Mesenchymal stem cell (in vitro differentiated cells and primary cell): Measurements from ENCODE around the gene SGSM2.
A peak's percentile ranks its signal among the peaks of the same experiment; 100 is the strongest.

ENCODE experiments used
- DNase-seq: peaks from one replicate; pipeline ENCODE4 v3.0.0-alpha.2; 2013
- H2AFZ ChIP-seq: one replicate; pipeline ENCODE4 v1.6.1; 2013; ENCODE audit warnings: low read depth, mild to moderate bottlenecking, control low read depth, inconsistent platforms, low read length, moderate library complexity
- H2AK5ac ChIP-seq: 2 replicates; pipeline ENCODE4 v1.6.1; 2013; ENCODE audit warnings: low read length, moderate library complexity, mild to moderate bottlenecking, inconsistent platforms; ENCODE audit not compliant: severe bottlenecking
- H2BK120ac ChIP-seq: one replicate; pipeline ENCODE4 v1.6.1; 2013; ENCODE audit warnings: low read depth, mild to moderate bottlenecking, inconsistent platforms, low read length, moderate library complexity
- H2BK12ac ChIP-seq, 2 experiments: one replicate each; pipeline ENCODE4 v1.6.1; 2013; ENCODE audit warnings: inconsistent platforms in 2 of 2, low read length in 2 of 2, mild to moderate bottlenecking in 2 of 2, moderate library complexity in 2 of 2, control low read depth in 1 of 2
- H2BK15ac ChIP-seq: one replicate; pipeline ENCODE4 v1.6.1; 2013; ENCODE audit warnings: mild to moderate bottlenecking, low read depth, inconsistent platforms; ENCODE audit not compliant: poor library complexity, severe bottlenecking
- H2BK5ac ChIP-seq: 2 replicates; pipeline ENCODE4 v1.6.1; 2013; ENCODE audit warnings: low read depth, mild to moderate bottlenecking, low read length, control low read depth, inconsistent platforms; ENCODE audit not compliant: poor library complexity, severe bottlenecking
- H3K14ac ChIP-seq, 2 experiments: one replicate each; pipeline ENCODE4 v1.6.1; 2013; ENCODE audit warnings: inconsistent platforms in 2 of 2, low read length in 2 of 2, control low read depth in 1 of 2, mild to moderate bottlenecking in 1 of 2, moderate library complexity in 1 of 2
- H3K18ac ChIP-seq, 2 experiments: one replicate each; pipeline ENCODE4 v1.6.1; 2013; ENCODE audit warnings: inconsistent platforms in 2 of 2, low read length in 2 of 2, control low read depth in 1 of 2, low read depth in 1 of 2, mild to moderate bottlenecking in 1 of 2
- H3K23ac ChIP-seq, 2 experiments: one replicate each; pipeline ENCODE4 v1.6.1; 2013; ENCODE audit warnings: inconsistent platforms in 2 of 2, low read length in 2 of 2, mild to moderate bottlenecking in 2 of 2, moderate library complexity in 2 of 2, control low read depth in 1 of 2
- H3K27ac ChIP-seq: 2 replicates; pipeline ENCODE4 v1.5.1; 2013; ENCODE audit warnings: mild to moderate bottlenecking, moderate library complexity, low read length, control low read depth, inconsistent platforms; ENCODE audit not compliant: poor library complexity, severe bottlenecking
- H3K27me3 ChIP-seq, 2 experiments: 2 replicates each; pipeline versions ENCODE4 v1.6.1 to v1.7.0; 2013; ENCODE audit warnings: low read length in 2 of 2, mild to moderate bottlenecking in 2 of 2, moderate library complexity in 2 of 2, control low read depth in 1 of 2, inconsistent platforms in 1 of 2; ENCODE audit not compliant: control insufficient read depth in 1 of 2, insufficient read depth in 1 of 2
- H3K36me3 ChIP-seq, 2 experiments: 2 replicates each; pipeline versions ENCODE4 v1.6.1 to v1.7.0; 2013; ENCODE audit warnings: low read length in 2 of 2, control low read depth in 1 of 2, inconsistent platforms in 1 of 2, low read depth in 1 of 2, mild to moderate bottlenecking in 1 of 2; ENCODE audit not compliant: insufficient read depth in 2 of 2, control insufficient read depth in 1 of 2
- H3K4ac ChIP-seq, 2 experiments: one replicate each; pipeline ENCODE4 v1.6.1; 2013; ENCODE audit warnings: inconsistent platforms in 2 of 2, low read length in 2 of 2, mild to moderate bottlenecking in 2 of 2, moderate library complexity in 2 of 2, control low read depth in 1 of 2, low read depth in 1 of 2
- H3K4me1 ChIP-seq: 2 replicates; pipeline ENCODE4 v1.6.1; 2013; ENCODE audit warnings: low read depth, low read length, control low read depth; ENCODE audit not compliant: control insufficient read depth, insufficient read depth
- H3K4me2 ChIP-seq: 2 replicates; pipeline ENCODE4 v1.6.1; 2013; ENCODE audit warnings: low read length, mild to moderate bottlenecking, inconsistent platforms; ENCODE audit not compliant: poor library complexity, severe bottlenecking
- H3K4me3 ChIP-seq, 2 experiments: 2 replicates each; pipeline versions ENCODE4 v1.5.1 to v1.7.0; 2013; ENCODE audit warnings: low read length in 2 of 2, mild to moderate bottlenecking in 2 of 2, control low read depth in 1 of 2, low read depth in 1 of 2; ENCODE audit not compliant: insufficient read depth in 1 of 2
- H3K79me1 ChIP-seq: replicated peaks from 2 replicates; pipeline ENCODE4 v1.6.1; 2013; ENCODE audit warnings: mild to moderate bottlenecking, control low read depth, low read length, inconsistent platforms; ENCODE audit not compliant: poor library complexity, severe bottlenecking
- H3K9ac ChIP-seq: 2 replicates; pipeline ENCODE4 v1.7.0; 2013; ENCODE audit warnings: mild to moderate bottlenecking, low read length, moderate library complexity
- H3K9me3 ChIP-seq: 2 replicates; pipeline ENCODE4 v1.7.0; 2013; ENCODE audit warnings: mild to moderate bottlenecking, low read length; ENCODE audit not compliant: control insufficient read depth
- H4K8ac ChIP-seq: one replicate; pipeline ENCODE4 v1.6.1; 2013; ENCODE audit warnings: inconsistent platforms, mild to moderate bottlenecking, low read length, moderate library complexity
- H4K91ac ChIP-seq: one replicate; pipeline ENCODE4 v1.6.1; 2013; ENCODE audit warnings: mild to moderate bottlenecking, low read length, inconsistent platforms
- WGBS: methylation state at CpG from one replicate; pipeline ENCODE4 v1.1.7; 2013; ENCODE audit warnings: mixed read lengths; 5-methylcytosine and 5-hydroxymethylcytosine counted together

Gene SGSM2

DNA sequence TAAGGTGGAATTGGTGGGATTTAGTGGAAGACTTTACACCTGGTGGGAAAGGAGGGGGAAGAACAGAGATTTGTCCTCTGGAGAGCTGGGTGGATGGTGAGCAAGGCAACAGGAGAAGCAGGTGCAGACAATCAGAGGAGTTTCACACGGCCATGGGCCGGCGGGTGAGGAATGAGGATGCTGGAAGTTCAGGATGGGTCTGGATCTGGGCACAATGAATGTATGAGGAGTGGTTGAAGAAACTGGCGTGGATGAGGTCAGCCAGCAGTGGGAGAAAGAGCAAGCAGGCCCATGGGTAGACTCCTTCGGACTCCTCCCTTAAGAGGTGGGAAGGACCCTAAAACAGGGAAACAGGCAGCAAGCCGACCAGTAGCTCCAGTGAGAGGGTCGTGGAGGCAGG, 73.7 kb downstream of the SGSM2 start:
- H3K14ac ChIP-seq, result no peak overlapping the region

DNA sequence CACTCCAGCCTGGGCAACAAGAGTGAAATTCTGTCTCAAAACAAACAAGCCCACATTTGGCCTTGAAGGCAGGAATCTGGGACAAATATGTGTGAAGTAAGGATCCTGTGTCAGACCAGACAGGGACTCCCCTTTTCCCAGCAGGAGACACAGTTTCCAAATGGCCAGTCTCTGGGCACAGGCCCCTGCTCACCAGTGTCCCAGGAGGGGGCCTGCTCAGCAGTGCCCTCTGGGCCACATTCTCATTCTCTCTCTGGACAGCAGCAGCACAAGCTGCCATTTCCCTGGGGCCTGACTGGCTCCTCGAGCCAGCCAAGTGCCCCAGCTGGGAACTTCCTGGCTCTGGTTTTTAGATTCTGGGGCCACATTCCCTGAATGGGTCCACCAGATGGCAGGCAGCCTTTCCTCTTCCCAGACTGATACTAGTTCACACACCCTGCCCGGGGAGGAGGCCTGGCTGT, 75.3 kb downstream of the SGSM2 start:
- peak overlapping the region in 1 of 2 experiments; percentile 67 for H3K4ac ChIP-seq
- H3K27me3 ChIP-seq, result no peaks in the 10 kb centered on the region
- H4K91ac ChIP-seq, result no peak overlapping the region
- no peak overlapping the region for H3K14ac ChIP-seq
- peaks cover 6% of the 10 kb centered on the region for H3K4me1 ChIP-seq
- H3K23ac ChIP-seq, result no peak overlapping the region
- no peak overlapping the region for H3K4me3 ChIP-seq
- peak overlapping the region; percentile 27 for H3K9ac ChIP-seq
- no peak overlapping the region for H3K4me2 ChIP-seq
- H3K18ac ChIP-seq, result no peak overlapping the region
- H4K8ac ChIP-seq, result peak overlapping the region; percentile 75
- H3K36me3 ChIP-seq, result peaks cover 23 to 24% of the 10 kb centered on the region in 2 experiments
- H2BK5ac ChIP-seq, result no peak overlapping the region
- H2BK12ac ChIP-seq, result peak overlapping the region in 1 of 2 experiments; percentile 39
- 14% methylated on average over 1 of the region's 2 CpGs for WGBS
- no peak overlapping the region for H2BK15ac ChIP-seq
- peak overlapping the region; percentile 68 for H3K27ac ChIP-seq
- H3K9me3 ChIP-seq, result no peaks in the 10 kb centered on the region
- peak overlapping the region; percentile 24 for H2AFZ ChIP-seq
- peaks cover 23% of the 10 kb centered on the region for H3K79me1 ChIP-seq
- H2BK120ac ChIP-seq, result no peak overlapping the region
- peak; percentile 66 for DNase-seq
- peak overlapping the region; percentile 78 for H2AK5ac ChIP-seq

More for the DNA sequence above, 73.7 kb downstream of the SGSM2 start:
- no peak overlapping the region for H2BK5ac ChIP-seq
- H3K4me1 ChIP-seq, result peaks cover 19% of the 10 kb centered on the region
- no peak overlapping the region for H3K4me3 ChIP-seq
- no peak overlapping the region for H3K27ac ChIP-seq
- H3K4ac ChIP-seq, result peak overlapping the region in 1 of 2 experiments; percentile 79
- H4K8ac ChIP-seq, result no peak overlapping the region
- no peak overlapping the region for H4K91ac ChIP-seq
- H3K27me3 ChIP-seq, result no peaks in the 10 kb centered on the region
- peak overlapping the region; percentile 40 for H2AK5ac ChIP-seq
- DNase-seq, result no peak
- peaks cover 23 to 24% of the 10 kb centered on the region in 2 experiments for H3K36me3 ChIP-seq
- H3K9ac ChIP-seq, result no peak overlapping the region
- no peaks in the 10 kb centered on the region for H3K9me3 ChIP-seq
- H3K18ac ChIP-seq, result no peak overlapping the region
- H2BK120ac ChIP-seq, result no peak overlapping the region
- 97% methylated on average over 7 of the region's 7 CpGs for WGBS
- H2BK12ac ChIP-seq, result no peak overlapping the region
- H3K79me1 ChIP-seq, result peaks cover 19% of the 10 kb centered on the region
- peak overlapping the region; percentile 65 for H2BK15ac ChIP-seq
- no peak overlapping the region for H3K23ac ChIP-seq
- H2AFZ ChIP-seq, result no peak overlapping the region
- H3K4me2 ChIP-seq, result no peak overlapping the region

DNA sequence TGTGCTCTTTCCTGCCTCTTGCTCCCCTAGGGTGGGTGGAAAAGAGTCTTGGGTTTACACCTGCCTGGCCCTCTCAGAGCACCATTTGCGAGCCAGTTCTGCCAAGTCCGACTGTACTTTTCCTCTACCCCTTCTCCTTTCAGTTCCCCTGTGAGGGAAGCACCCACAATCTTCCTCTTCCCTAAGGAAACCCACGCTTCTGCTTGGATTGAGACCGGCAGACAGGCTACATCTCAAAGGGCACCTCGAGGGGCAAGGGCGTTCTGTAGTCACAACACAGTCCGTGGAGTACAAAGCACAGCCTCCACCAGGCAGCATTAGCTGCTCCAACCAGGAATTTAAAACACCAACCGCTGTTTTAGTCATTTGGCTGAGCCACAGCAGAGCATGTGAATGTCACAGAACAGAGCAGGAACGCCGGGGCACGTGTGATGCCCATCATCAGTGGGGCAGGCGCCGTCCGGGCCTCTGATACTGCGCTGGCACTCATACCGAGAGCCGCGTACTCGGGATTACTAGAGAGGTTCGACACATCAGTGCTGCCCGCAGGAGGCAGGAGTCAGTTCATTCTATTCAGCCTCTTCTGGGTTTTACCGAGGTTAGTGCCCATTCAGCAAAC, 77.3 kb downstream of the SGSM2 start:
- Histone ChIP-seq H3K27me3 (no peaks in the 10 kb centered on the region), H3K18ac (no peak overlapping the region), H3K9me3 (no peaks in the 10 kb centered on the region), H3K36me3 (peaks cover 28 to 30% of the 10 kb centered on the region in 2 experiments), H3K4me1 (peaks cover 6% of the 10 kb centered on the region), H4K91ac (no peak overlapping the region), H2AFZ (no peak overlapping the region), H2AK5ac (no peak overlapping the region), H3K79me1 (peaks cover 31% of the 10 kb centered on the region), H3K4me2 (no peak overlapping the region), H2BK5ac (no peak overlapping the region), H2BK12ac (no peak overlapping the region), H3K27ac (no peak overlapping the region), H3K23ac (no peak overlapping the region), H3K9ac (no peak overlapping the region), H3K4me3 (no peak overlapping the region), H3K4ac (no peak overlapping the region), H4K8ac (no peak overlapping the region), H2BK15ac (no peak overlapping the region), H3K14ac (no peak overlapping the region), H2BK120ac (no peak overlapping the region)
- DNase-seq, result no peak
- WGBS, result 98% methylated on average over 22 of the region's 22 CpGs

DNA sequence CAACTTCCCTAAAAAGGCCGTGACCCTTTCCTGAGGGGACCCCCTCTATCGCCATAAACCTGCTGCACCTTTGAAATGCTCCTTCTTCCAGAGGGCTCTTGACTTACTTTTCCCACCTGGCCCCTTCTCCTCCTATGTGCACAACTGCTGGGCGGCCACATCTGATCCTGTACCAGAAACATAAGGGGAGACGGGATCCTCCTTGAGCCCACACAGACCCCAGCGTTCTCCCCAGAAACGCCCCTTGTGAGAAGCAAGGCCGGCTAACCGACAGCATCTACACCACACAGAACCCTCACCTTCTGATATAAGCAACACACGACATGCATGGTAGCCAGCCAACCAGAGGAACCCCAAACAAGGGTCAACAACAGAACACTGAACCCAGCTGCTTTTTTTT, 77.8 kb downstream of the SGSM2 start:
- H3K27me3 ChIP-seq, result no peaks in the 10 kb centered on the region
- H4K91ac ChIP-seq, result no peak overlapping the region
- no peak overlapping the region for H2AK5ac ChIP-seq
- no peak overlapping the region for H3K23ac ChIP-seq
- H2BK15ac ChIP-seq, result no peak overlapping the region
- H3K4ac ChIP-seq, result peak overlapping the region in 1 of 2 experiments; percentile 6
- peaks cover 33 to 34% of the 10 kb centered on the region in 2 experiments for H3K36me3 ChIP-seq
- no peak overlapping the region for H3K14ac ChIP-seq
- no peaks in the 10 kb centered on the region for H3K9me3 ChIP-seq
- H3K4me2 ChIP-seq, result no peak overlapping the region
- no peak overlapping the region for H2BK5ac ChIP-seq
- H2AFZ ChIP-seq, result no peak overlapping the region
- WGBS, result 97% methylated on average over 8 of the region's 9 CpGs
- H3K18ac ChIP-seq, result no peak overlapping the region
- H3K4me1 ChIP-seq, result peaks cover 6% of the 10 kb centered on the region
- no peak overlapping the region for H4K8ac ChIP-seq
- H3K79me1 ChIP-seq, result peaks cover 33% of the 10 kb centered on the region
- no peak overlapping the region for H3K9ac ChIP-seq
- H3K4me3 ChIP-seq, result no peak overlapping the region
- H2BK12ac ChIP-seq, result no peak overlapping the region
- DNase-seq, result no peak
- H2BK120ac ChIP-seq, result no peak overlapping the region
- no peak overlapping the region for H3K27ac ChIP-seq
